ENCODE measurements around the gene COBL.
A peak's percentile ranks its signal among the peaks of the same experiment; 100 is the strongest.

The COBL gene

DNA sequence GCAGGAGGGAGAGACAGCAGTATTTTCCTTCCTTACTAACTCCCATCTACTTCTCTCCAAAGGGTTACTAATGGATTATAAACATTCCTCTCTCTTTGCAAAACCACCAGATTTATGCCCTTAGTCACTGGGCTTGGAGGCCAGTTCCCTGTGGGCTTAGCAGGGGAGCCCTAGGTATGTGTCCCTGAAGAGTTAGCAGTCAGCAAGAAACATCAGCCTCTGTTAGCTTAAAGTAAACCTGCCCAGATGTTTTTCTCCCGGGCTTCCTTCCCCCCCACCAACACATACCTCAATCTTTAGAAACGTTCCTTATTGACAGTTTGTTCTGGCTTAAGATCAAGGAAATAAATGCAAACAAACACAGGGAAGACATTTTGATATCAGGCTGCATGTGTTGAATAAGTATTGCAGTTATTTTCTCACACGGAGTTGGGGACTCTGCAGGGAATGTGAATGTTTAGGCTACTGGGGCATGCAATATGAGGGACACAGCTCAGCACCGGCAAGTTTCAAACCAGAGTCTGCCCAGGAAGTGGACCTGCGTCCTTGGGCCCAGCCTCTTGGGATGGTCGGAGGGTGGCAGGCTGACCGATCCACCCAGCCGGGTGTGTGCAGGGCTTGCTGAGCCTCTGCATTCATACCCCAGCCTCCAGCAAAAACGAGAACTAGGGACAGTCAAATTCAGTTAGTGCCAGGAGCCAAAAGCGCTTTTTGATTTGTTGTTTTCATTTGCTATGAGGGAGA, 281.9 kb downstream of the COBL start:
- peak; percentile 21 for DNase-seq

DNA sequence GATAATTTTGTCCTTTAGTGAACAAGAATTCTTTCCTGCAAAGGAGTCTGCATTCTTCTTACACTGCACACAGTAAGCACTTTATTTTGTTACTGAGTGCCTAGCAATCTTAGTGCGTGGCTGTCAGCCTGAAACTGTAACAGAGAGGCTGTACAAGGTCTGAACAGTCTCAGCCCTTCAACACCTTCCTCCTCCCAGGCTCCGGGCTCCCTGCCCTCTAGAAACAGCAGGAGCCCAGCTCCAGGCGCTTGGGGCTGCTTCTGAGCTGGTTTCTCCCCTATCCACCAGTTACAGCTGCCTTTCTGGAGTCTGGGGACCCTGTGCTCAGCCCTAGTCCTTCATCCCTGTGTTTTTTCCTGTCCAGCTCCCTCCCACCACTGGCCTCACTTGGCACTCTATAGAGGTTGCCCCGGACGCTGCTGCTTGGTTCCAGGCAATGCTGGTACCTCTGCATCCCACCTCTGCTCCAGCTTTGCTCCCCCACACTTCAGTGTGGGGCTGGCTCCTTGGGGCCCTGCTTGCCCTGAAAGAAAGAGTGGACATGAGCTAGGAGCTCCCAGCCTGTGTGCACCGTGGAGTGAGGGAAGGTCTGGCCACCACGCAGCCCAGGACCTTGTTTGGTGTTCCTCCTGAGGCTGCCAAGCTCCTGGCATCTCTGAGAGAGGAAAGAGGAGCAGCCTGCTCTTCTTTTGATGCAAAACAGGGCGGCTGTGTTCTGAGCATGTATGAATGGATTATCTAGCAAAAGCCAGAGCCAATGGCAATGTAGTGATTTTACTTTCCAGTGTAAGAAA, 282.7 kb downstream of the COBL start:
- no peak for DNase-seq

GRCh38 chr7:51031791-51032515, 284.7 kb downstream of the COBL start:
- peak; percentile 35 for DNase-seq

GRCh38 chr7:51031216-51031615, 285.4 kb downstream of the COBL start:
- DNase-seq, result peak; percentile 13

DNA sequence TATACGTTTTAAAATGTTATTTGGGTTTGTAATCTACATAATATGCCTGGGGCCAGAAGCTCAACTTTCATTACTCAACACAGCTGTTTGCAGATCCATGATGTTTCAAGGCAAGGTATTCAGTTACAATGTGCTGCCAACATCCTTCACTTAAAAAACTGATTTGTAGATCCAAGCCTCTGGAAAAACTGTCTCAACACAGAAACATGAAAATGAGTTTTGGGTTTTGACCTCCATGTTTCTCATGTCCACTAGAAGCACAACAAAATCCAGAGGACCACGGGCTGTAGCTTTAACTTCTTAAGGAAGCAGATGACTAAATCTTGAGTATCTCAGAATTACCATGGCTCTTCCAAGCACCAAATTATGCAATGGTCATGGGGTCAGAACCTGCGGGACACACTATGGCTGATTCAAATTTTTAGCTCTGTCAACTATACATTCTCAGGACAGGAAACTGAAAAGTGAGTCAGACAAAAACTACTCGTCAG, 286.9 kb downstream of the COBL start:
- no peak for DNase-seq

- DNase-seq, result peak; percentile 28
Measured at GRCh38 chr7:51029131-51029530, 287.5 kb downstream of the COBL start.

GRCh38 chr7:51027935-51028830, 288.4 kb downstream of the COBL start:
- peak; percentile 47 for DNase-seq

DNA sequence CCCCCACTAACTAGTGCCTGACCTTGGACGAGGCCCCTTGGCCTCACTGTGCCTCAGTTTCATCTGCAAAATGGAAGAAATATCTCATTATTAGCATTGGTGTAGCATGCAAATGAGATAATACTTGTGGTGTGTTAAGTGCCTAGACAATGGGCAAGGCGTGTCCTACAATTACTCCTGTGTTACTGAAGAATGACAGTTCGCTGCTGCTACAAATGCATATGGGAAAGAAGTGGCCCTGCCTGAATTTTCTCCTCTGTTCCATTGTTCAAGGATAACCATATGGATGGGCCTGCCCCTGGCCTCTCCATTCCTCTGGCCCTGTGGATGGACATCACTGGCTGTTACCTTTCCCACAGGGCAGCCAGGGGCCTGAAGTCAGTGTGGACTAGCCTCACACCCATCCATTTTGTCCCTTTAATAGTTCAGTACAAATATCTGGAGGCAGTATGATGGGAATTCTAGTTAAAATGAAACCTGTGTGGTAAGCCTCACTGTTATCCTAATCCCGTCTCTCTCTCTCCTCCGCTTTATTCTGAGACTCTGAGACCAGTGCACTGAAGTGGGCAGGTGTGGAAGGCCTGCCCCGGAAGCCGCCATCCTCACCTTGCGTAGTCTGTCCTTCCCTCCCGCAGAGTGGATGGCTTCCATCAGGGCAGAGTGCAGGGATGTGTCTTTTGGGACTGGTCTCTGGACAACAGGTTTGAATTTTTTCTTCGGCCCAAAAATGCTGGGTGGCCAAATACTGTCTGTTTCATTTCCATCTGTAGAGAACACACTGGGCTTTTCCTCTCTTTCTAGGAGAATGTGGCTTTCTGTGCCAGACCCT, 289.3 kb downstream of the COBL start:
- DNase-seq, result peak; percentile 7

DNA sequence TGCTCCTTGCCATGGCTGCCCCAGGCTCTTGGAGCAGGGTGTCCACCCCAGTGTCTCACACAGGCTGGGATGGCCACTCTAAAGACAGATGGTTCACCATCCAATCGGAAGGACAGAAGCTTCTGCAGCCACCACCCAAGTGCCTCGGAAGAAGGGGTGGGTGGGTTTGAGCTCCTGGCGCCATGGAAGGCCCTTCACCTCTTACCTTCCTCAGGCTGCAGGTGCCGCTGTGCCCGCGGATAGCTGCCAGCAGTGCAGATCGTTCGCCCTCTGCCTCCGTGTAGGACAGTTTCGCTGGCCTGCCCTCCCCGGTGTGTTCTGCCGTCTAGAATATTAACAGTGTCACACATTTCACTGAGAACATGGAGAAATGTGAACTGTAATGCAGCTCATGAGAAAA, 290.3 kb downstream of the COBL start:
- peak; percentile 30 for DNase-seq

DNA sequence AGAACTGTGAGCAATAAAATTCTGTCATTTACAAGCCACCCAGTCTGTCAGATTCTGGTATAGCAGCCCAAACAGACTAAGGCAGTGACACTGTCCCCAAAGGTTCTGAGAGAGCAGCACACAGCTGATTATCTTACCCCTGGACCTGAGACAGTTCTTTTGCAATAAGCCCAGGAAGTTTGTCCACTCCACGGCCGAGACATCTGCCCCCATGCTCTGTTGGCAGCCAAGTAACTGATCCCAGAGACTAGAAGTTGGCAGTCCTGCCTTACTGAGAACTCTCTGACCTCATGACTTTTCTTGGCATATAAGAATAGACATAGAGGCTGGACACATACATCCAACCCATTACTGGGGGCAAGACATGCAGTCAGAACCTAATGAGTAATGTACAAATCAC, 290.9 kb downstream of the COBL start:
- peak; percentile 33 for DNase-seq

GRCh38 chr7:51024867-51025266, 291.7 kb downstream of the COBL start:
- DNase-seq, result peak; percentile 24

DNA sequence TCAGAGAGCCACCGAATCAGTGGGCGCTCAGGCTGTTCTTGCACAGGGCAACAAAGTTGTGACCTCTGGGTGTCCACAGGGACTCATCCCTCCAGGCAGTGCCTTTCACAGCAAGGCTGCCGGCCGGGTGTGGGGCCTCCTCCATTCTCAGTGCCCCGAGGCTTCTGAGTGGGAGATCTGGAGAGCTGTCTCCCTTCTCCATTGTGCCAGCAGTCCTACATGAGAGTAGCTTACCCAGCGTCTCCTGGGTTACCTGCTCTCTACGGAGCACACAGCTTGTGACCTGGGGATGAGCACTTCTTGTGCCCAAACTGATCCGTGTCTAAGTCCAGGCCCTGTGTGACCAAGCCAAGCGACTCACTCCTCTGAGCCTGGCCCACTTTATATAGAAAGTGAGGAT, 293.1 kb downstream of the COBL start:
- DNase-seq, result peak; percentile 51

- no peak for DNase-seq
Measured at GRCh38 chr7:51022821-51023220, 293.8 kb downstream of the COBL start.

- peak; percentile 21 for DNase-seq
Measured at GRCh38 chr7:51021906-51022570, 294.6 kb downstream of the COBL start.

GRCh38 chr7:51020944-51021343, 295.7 kb downstream of the COBL start:
- DNase-seq, result peak; percentile 7

DNA sequence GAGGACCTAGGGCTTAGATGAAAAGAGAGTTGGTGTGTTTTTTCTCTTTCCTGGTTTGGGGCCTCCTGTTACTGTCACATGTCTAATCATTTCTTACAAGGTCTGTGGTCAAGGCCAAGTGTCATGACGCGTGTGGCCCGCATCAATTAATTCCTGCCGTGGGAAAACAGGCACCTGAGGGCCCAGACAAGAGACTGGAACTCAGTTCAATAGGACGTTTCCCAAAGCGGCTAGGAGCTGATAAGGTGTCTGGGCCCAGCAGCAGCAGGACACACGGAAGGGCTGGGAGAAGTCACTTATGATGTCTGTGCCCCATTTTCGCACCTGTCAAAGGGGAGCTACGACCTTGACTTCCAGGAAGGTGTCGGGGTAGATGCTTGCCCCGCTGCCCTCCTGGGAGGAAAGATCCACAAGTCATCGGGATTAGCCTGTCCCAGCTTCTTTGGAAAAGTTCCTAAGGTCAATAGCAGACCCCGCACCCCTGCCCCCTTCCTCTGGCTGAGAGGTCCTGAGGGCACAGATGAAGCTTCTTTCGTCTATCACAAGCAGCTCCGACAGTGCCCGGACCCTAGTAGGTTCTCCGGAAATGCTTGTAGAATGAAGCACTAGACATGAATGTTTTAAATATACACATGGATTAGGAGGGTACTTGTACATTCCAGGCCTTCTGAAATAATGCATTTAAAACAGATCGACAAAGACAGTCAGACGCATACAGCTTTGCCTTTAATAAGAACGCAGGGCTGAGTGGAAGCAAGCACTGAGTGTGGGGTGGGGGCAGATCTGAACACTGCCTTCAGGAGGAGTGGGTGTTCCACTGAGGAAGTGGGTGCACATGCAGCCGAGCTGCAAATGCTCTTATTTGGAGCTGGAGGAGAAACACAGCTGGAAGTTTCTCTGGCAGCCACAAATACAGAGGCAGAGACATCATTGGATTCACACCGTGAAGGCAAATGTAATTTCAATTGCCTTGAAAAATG, 296.4 kb downstream of the COBL start:
- peak; percentile 19 for DNase-seq

GRCh38 chr7:51019191-51019844, 297.3 kb downstream of the COBL start:
- peak; percentile 4 for DNase-seq

DNA sequence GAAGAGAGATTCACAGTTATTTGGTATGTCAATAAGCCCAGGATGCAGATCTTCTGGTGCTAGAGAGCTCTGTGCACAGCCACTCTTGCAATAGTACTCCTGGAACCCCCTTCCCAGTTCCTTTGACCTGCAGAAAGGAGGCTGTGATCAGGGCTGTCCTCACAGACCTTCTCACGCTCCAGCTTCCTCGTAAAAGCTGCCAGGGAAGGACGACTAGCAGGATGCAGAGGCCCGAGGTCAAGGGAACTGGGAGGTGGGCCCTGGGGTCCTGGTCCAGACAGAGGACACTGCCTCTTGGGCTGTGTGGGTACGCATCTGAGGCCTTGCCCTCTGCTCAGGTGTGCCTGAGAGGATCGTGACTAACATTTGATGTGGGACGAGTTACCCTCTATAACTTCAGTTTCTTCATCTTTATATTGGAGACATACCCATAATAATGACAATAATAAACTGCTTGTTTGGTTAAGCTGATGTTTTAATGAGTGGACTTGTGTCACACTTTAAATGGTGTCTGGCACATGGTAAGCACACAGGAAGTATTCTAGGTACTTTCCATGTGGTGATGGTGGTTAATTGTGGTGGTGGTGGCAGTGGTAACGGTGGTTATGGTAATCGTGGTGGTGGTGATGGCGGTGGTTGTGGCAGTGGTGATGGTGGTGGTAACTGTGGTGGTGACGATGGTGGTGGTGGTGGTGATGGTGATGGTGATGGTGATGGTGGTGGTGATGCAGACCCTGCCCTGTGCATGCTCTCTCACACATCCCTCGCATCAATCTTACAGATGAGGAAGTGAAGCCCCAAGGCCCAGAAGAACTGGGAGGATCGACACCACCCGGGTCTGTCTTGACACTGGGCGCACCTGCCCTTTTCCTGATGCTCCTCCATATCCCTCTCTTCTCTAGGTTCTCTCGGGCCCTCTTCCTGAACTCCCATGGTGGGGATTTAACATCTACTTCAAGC, 298.8 kb downstream of the COBL start:
- DNase-seq, result peak; percentile 41

Measured in activated CD8-positive, alpha-beta memory T cell treated with anti-CD3 and anti-CD28 coated beads for 24 hours (primary cell).